GM18873 (cell line): ENCODE results near the gene ATP6V1E1.
"Not testable (repeated sequence)": the region's sequence is repeated elsewhere in the genome, so short reads cannot be mapped to it uniquely, and the experiment has no call there.

Source experiments
- ATAC-seq: cut with Tn5 transposase; IDR thresholded peaks from one replicate; pipeline ENCODE4 v1.9.1; 2021; ENCODE audit warnings: mild to moderate bottlenecking, moderate library complexity, moderate number of reproducible peaks; ENCODE audit not compliant: unreplicated experiment, low FRiP score

The ATP6V1E1 gene

DNA sequence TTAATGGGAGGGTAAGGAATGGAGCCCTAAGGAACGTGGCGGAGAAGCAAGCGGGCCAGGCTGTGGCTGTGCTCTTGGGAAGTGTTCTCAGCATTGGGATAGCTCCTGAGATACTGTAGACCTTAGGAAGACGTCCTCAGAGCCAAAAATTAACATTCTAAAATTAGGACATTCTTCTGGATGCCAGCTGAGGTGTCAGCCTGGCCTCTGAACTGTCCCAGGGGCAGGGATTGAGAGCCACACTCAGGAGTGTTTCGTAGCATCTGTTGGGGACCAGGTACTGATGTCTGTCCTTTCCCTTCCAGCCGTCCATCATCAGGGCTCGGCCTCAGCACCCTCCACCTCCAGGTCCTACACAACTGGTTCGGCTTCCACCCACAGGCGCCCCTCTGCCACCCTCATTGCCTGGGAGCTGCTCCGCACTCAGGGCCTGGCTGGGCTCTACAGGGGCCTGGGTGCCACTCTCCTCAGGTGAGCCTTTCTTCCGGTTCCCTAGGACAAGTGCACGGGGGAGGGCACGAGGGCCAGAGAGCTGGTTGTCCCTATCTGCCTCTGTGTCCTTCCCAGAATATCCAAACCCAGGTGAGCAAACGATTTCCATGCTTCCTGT is 41.6 kb downstream of the ATP6V1E1 start:
- ATAC-seq = no peak

DNA sequence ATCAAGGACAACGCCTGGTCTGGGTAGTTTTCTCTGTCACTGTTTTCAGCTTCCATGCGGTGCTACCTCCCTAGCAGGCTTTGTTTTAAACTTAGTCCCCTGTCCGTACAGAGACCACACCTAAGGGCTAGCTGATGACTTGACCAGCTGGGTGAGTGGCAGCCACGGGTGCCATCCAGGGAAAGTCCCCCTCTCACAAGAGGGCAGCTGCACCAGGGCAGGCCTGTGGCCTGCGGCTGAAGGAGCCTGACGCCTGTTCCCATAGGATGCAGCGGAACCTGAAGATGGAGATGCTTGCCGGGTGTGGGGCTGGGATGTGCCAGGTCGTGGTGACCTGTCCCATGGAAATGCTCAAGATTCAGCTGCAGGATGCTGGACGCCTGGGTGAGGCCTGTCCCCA is 45.4 kb downstream of the ATP6V1E1 start:
- ATAC-seq = no peak

DNA sequence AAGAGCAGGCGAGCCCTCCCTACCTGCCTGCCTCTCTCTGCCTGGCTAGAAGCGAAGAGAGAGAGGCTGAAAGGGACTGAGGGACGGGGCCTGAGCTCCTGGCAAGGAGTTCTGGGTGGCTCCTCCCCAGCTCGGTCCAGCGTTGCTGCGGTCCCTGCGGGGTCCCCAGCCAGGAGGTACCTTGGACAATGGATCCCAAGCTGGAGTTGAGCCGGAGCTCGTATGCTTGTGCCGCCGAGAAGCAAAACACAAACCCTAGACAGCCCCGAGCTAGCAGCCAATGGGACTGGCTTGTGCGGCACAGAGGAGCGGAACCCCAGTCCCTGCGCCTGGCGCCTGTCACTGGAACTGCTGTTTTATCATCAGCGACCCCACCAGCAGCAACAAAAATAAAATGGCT is 46.9 kb downstream of the ATP6V1E1 start:
- ATAC-seq = no peak

DNA sequence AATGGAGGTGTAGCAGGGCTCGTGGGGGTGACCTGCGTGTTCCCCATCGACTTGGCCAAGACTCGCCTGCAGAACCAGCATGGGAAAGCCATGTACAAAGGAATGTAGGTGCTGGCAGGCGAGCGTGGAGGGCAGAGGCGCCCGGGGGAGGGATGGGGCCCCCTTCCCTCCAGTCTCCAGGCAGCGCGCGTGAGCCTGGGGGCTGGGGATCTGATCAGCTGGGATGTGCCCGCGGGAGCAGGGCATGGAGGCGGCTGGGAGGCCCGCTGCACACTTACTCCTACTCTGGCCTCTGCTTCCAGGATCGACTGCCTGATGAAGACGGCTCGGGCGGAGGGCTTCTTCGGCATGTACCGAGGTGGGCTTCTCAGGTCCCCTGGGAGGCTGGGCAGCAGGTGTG is 47.5 kb downstream of the ATP6V1E1 start:
- ATAC-seq = no peak

DNA sequence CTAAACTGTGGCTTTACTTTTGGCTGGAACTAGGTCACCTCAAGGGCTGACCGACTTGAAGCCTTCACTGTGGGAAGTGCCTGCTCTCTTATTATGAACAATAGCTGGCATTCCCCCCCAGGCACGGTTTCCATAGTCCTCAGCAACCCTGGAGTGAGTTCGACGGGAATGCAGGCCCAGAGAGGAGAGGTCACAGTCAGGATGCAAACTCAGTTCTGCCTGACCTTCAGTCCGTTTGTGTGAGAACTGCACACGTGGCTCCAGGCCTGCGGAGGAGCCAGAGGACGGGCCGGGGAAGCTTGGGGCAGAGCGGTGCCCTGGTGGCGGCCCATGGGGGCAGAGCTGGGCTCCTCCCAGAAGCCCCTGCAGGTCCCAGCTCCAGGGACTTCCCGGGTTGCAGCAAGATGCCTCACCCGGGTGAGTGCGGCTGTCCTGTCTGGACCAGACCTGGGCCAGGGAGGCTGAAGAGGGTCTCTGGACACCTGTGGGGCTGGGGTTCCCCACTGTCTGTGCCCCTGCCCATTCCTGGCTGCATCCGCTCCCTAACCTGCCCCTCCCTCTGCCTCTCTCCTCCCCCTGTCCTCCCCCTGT is 48.0 kb downstream of the ATP6V1E1 start:
- ATAC-seq = no peak

DNA sequence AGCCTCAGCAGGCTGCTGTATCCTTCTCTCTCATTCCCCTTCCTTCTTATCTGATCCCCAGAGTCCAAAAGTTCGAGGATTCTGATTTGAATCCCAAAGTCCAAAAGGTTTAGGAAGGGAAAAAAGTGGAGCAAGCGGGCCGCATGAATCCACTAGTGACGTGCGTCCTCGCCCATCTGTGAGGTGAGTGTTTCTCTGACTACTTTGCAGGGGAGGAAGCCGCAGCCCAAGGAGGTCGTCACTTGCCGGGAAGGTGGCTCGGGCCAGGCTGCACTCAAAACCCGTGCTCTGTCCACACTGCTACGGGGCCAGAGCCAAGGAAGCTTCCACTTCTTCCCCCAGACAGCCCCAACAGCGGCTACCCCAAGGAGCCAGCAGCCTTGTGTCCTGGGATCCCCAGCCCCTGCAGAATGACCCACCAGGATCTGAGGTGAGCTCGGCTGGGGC is 49.0 kb downstream of the ATP6V1E1 start:
- no peak for ATAC-seq

DNA sequence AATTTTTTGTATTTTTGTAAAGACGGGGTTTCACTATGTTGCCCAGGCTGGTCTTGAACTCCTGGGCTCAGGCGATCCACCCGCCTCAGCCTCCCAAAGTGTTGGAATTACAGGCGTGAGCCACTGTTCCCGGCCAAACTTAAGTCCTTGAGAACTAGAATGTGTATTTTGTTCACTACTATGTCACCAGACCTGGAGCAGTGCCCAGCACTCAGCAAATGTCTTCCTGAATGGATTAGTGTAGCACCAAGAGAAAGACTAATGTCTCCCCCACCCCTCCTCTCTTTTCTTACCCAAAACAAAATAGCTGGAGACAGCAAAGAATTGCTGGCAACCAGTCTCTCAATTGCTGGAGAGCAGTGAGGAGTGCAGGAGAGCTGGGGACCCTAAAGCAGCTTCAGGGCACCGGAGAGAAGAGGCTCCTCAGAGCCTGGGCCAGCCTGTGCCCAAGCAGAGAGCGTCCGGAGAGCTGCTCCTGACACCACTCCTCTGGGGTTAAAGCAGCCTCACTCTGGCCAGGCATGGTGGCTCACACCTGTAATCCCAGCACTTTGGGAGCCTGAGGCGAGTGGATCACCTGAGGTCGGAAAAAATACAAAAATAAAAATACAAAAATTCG is 50.3 kb downstream of the ATP6V1E1 start:
- ATAC-seq = no peak

DNA sequence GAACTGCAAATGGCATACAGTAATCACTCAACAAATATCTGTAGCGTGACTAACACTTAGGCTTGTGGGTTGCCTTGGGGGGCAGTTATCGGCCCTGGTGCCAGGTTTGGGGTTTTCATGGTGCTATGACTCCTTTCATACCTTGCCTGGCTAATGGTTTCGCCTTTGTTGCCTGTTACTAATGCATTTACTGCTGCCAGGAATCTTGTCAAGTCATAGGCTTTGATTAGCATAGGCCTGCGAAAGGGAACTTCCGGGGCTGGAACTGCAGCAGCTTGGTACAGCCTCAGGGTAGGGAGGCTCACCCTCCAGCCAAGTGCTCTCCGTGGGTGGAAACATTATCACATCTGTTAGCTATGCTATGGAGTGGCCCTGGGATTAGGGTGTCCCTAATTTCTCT is 52.1 kb downstream of the ATP6V1E1 start:
- ATAC-seq = no peak

DNA sequence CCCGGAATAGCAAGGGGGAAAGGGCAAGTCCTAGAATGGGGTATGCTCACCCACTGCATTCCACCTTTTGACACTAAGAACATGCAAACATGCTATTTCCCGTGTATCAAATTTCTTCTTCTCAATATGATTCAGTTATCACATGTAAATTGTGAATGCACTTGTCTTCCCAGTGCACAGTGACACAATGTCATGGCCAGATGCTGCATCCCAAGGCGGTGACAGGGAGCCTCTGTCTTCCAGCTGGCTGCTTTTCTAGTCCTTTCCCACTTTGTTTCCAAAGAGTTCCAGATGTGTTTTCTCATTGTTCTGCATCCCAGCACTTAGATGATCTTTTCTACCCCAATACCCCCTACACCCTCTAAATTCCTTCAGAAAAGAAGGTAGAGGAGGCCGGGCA is 52.9 kb downstream of the ATP6V1E1 start:
- no peak for ATAC-seq

DNA sequence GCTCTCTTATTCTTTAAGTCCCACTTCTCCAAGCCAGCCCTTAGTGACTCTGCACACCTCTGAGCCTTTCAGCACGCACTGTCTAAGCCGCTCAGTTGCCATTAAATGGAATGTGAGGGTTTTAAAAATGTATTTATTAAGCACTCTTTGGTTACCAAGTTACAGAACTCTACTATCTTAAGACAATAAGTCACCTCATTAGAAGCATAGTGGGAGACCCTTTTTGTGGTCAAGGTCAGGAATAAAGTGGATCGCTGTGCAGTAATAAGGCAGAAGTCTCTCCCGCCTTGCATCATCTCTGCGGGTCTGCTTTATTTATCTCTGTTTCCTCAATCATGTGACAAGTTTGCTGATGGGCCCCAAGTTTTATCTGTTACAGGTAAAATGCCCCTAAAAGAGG is 53.4 kb downstream of the ATP6V1E1 start:
- ATAC-seq = no peak

DNA sequence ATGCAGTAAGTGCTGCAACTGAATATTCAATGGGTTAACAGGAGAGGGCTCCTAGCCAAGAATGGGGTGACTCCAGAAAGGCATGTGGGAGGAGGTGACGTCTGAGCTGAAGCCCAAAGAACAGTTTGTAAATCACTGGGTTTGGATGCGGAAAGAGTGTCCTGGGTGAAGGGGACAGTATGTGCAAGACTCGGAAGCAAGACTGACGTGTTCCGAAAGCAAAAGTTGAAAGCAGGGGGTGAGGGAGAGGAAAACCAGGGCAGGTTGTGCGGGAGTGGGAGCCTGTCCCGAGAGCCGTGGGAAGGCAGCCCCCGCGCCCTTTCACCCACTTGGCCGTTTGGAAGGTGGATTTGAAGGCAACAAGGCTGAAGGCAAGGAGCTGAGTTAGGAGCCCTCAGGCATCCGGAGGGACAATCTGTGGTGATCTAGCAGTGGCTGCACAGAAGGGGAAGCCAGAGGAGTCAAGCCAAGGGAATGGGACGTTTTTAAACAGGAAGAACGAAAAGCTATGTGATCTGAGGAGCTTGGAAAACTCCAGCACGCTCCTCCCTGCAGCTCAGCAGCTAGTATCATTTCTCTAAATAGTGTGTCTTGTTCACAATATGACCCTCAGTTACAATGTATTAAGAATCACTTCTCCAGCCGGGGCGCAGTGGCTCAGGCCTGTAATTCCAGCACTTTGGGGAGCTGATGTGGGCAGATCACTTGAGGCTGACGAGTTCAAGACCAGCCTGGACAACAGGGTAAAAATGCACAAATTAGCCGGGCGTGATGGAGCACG is 57.5 kb downstream of the ATP6V1E1 start:
- ATAC-seq = no peak

DNA sequence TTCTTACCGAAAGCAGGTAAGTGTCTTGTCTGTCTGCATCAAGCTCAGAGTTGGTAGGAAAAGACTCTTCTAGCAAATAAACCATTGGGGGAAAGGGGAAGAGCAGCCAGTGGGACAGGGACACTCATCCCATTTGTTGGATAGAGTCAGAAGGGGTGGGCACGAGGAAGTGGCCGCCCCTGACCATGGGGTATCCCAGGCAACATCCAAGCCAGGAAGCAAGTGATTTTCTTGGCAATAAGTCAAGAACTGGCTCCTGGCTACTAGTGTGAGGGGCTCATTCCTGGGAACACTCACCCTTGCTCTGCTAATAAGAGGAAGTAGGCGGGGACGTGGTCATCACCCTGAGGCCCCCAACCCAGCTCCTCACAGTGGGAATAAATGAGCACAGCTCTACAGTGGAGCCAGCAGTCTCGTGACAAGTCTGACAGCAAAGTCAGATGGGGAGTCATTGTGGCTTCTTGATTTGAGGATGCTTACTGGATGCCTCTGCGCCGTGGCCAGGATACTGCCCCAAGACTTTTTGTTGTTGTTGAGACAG is 58.5 kb downstream of the ATP6V1E1 start:
- ATAC-seq = no peak

DNA sequence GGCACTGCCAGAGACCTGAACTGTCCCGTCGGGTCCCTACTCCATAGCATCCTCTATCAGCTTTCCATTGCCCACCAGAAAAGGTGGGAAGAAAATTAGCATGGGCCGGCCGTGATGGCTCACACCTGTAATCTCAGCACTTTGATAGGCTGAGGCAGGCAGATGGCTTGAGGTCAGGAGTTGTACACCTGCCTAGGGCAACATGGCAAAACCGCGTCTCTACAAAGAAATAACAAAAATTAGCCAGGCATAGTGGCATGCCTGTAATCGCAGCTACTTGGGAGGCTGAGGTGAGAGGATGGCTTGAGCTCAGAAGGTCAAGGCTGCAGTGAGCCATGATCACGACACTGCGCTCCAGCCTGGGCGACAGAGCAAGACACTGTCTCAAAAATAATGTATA is 61.8 kb downstream of the ATP6V1E1 start:
- no peak for ATAC-seq

DNA sequence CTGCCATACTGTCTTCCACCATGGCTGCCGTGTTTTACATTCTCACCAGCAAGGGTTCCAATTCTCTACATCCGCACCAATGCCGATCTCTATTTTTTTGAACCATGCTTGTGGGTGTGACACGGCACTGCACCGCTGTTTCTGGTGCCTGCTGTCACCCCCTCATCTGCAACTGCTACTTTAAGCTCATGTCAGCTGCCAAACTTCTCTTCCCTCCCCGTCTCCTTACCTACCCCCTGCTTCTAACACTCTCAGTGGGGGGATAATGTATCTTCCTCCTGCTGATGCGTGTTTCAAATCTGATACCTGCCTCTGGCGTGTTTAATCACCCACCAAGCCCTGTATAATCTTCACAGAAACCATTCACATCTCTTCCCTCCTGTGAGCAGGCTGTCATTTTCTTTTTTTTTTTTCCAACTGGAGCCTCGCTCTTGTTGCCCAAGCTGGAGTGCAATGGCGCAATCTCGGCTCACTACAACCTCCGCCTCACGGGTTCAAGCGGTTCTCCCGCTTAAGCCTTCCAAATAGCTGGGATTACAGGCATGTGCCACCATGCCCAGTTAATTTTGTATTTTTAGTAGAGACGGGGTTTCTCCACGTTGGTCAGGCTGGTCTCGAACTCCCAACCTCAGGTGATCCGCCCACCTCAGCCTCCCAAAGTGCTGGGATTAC is 62.4 kb downstream of the ATP6V1E1 start:
- ATAC-seq = not testable (repeated sequence)

DNA sequence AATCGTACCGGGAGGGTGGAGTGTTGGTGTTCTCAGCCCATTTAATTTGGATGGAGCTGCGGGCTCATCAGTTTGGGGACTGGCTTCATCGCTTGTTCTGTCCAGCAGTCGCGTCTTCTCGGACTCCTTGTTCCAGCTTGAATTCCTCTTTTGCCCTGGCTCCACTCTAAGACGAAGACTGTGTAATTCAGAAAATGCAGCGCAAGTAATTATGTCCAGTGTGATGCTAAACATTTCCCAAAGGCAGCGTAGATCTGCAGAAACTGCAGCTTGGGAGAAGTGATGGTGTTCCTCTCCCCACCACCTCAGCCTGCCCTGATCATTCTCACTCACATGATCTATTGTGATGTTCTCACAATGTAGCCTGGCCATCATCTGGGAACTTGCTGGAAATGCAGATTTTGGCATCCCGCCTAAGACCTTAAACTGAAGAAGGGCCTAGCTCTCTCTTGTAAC is 64.6 kb downstream of the ATP6V1E1 start:
- no peak for ATAC-seq

DNA sequence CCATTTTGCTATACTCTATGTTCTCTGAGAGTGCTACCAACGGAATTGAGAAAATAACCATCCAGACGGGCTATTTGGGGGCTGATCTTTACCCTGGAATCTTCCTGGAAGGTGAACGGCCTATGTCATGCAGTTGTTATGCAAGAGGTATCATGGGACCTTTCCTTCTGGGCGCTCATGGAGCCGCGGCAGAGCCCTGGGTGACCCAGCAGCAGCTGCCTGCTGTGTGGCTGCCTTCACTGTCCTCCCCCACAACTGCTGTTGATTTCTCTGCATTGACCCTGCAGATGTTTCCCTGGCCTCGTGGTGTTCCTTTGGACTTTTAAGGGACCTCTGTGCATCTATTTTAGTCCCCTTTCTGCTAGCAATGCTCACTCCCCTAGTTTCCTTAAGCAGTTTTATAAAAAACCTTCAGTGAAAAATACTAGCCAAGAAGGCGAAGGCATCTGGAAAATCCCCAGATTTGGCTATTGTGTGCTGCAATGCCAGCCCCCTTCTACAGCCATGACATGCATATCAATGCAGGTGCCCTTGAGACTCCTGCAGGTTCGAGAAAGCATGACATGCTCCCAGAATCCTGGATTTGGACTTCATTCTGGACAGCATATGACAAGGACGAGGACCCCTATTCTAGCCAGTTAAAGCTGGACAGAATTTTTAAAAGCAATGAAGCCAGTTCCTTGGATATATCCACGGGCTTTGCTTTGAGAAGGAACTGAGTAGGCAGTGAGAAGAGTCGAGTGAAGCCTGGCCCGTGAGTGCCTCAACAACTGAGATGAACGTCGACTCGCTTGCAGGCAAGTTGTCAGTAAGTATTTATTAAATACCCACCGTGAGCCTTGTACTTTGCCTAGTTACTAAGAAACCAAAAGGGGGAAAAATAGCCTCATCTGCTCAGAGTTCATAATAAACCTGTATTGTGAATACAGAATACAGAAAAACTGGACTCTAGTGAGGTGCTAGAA is 65.4 kb downstream of the ATP6V1E1 start, which contains the start of gene SLC25A18:
SLC25A18 (plus strand) TSS at position 593 of the 965 bp plus-strand sequence. CDS start 16,447 bp downstream, outside the sequence.
- no peak for ATAC-seq

DNA sequence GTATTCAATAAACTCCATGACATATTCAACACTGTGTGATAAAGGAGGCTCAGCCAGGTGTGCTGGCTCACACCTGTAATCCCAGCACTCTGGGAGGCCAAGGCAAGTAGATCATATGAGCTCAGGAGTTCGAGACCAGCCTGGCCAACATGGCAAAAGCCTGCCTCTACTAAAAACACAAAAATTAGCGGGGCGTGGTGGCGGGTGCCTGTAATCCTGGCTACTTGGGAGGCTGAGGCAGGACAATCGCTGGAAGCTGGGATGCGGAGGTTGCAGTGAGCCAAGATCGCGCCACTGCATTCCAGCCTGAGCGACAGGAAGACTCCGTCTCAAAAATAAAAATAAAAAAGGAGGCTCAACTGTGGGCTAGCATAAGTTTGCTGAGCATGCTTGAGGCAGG is 69.4 kb downstream of the ATP6V1E1 start:
- ATAC-seq = no peak

DNA sequence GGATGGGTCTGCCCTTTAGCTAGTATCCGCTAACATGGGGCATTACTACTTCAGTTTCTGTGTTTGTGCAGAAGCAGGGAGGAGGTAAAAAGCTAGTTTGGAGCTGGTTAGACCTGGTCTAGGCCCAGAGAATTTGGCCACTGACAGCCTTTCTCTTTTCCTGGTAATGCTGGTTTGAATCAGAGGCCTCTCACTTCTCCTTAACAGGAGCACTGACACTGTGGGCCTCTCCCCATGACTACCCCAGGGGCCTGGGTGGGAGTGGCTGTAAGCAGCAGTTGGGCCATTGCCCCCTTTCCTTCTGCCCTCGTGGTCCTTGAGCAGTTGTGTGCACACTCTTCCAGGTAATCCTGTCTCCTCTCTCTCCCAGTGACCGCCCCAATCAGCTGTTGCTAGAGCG is 73.7 kb downstream of the ATP6V1E1 start:
- ATAC-seq = no peak

DNA sequence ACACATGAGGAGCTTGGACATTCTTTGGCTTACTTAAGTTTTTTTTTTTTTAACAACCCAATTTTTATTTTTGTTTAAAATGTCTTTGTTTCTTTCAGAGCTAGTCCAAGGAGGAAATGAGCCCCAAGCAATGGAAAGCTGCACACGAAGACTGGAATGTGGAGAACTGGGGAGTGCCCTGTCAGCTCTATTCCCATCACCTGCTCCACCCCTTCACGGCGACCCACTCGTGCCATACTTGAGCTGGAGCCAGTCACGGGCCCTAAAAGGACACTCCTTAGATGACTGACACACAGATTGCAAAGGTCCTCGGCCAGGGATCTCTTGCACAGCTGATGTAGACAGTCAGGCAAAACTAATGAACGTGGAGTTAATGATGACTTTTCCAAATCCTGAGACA is 75.8 kb downstream of the ATP6V1E1 start:
- no peak for ATAC-seq
